Fibroblast of pulmonary artery (primary cell): Measurements from ENCODE around the gene LRMDA.
A peak's percentile ranks its signal among the peaks of the same experiment; 100 is the strongest.

Experiments
- DNase-seq: peaks from one replicate; pipeline ENCODE4 v3.0.0-alpha.2; 2010; ENCODE audit warnings: low read depth
- H3K4me3 ChIP-seq: replicated peaks from 2 replicates; pipeline ENCODE4 v1.5.1; 2011; ENCODE audit warnings: low read depth, mild to moderate bottlenecking, control low read depth, low read length, moderate library complexity
- CTCF ChIP-seq: IDR thresholded peaks from 2 replicates; pipeline ENCODE4 v1.5.1; 2011; ENCODE audit warnings: mild to moderate bottlenecking, control low read depth, low read length, inconsistent platforms; ENCODE audit errors: missing control alignments

The LRMDA gene

GRCh38 chr10:75651417-75651816 is 220.0 kb downstream of the LRMDA start:
- H3K4me3 ChIP-seq: no peak overlapping the region
- DNase-seq: no peak
- no peak for TF ChIP-seq CTCF

GRCh38 chr10:75652146-75652740 is 220.8 kb downstream of the LRMDA start:
- no peak for TF ChIP-seq CTCF
- no peak for DNase-seq
- no peak overlapping the region for H3K4me3 ChIP-seq

GRCh38 chr10:75653761-75654160 is 222.3 kb downstream of the LRMDA start:
- H3K4me3 ChIP-seq: no peak overlapping the region
- TF ChIP-seq CTCF: no peak

GRCh38 chr10:75654171-75654771 is 222.8 kb downstream of the LRMDA start:
- H3K4me3 ChIP-seq: no peak overlapping the region
- DNase-seq: peak; percentile 37
- no peak for TF ChIP-seq CTCF

More at GRCh38 chr10:75653761-75654160, 222.3 kb downstream of the LRMDA start:
- no peak for DNase-seq

- DNase-seq: peak; percentile 29
- no peak for TF ChIP-seq CTCF
- H3K4me3 ChIP-seq: no peak overlapping the region
Measured at GRCh38 chr10:75654772-75655171, 223.3 kb downstream of the LRMDA start.

- no peak for TF ChIP-seq CTCF
- H3K4me3 ChIP-seq: no peak overlapping the region
- peak; percentile 58 for DNase-seq
Measured at GRCh38 chr10:75655791-75656451, 224.5 kb downstream of the LRMDA start.
